SK-N-SH treated with all-trans-retinoic acid at 6 μM for 48 hours (cell line): Measurements from ENCODE around the gene CCNC.

Experiments
- PPARA ChIP-seq: fragments of 250-450 bp; sonication (Bioruptor Pico); IDR thresholded peaks from 2 replicates; pipeline ENCODE4 v1.5.0; 2020; ENCODE audit warnings: mild to moderate bottlenecking, borderline replicate concordance
- TF ChIP-seq, protein P1 (sequence below): fragments of 250-450 bp; sonication (Bioruptor Pico); IDR thresholded peaks from 2 replicates; pipeline ENCODE4 v1.8.0; 2021; ENCODE audit warnings: low read depth, mild to moderate bottlenecking, moderate library complexity, borderline replicate concordance

DNA sequence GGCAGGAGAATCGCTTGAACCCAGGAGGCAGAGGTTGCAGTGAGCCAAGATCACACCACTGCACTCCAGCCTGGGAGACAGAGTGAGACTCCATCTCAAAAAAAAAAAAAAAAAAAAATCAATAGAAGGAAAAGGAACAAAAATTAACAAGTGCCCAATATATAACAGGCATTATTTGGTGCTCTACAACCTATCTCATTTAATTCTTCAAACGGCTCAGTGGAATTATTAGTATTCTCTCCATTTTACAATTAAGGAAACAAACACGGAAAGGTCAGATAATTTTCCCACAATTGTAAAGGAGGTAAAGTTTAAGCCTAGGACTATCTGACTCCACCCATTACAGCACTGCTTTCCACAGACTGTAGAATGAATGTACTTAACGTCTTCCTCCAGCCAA, 19.8 kb downstream of the CCNC start:
- TF ChIP-seq PPARA: no peak
- TF ChIP-seq, protein P1, sequence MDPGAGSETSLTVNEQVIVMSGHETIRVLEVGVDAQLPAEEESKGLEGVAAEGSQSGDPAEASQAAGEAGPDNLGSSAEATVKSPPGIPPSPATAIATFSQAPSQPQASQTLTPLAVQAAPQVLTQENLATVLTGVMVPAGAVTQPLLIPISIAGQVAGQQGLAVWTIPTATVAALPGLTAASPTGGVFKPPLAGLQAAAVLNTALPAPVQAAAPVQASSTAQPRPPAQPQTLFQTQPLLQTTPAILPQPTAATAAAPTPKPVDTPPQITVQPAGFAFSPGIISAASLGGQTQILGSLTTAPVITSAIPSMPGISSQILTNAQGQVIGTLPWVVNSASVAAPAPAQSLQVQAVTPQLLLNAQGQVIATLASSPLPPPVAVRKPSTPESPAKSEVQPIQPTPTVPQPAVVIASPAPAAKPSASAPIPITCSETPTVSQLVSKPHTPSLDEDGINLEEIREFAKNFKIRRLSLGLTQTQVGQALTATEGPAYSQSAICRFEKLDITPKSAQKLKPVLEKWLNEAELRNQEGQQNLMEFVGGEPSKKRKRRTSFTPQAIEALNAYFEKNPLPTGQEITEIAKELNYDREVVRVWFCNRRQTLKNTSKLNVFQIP: no peak
